Measurements from ENCODE around the gene LRRC15.

The LRRC15 gene

DNA sequence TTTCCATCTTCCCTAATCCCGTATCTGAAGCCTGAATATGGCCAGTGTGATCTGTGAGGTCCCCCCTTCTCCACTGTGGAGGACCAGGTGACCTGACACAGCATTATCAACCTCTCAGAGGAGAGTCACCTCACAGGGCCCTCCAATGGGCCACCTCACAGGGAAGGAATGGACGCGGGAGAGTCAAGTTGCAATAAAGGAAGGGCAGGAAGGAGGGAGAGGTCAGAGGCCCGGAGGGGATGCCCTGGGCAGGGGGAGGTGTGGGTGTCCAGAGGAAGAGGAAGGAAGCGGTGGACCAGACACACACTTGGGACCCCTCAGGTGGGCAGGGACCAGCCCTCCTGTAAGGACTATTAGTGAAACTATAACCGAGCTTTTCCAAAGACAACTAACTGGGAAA, 14.6 kb upstream of the LRRC15 start:
- DNase-seq = no peak

DNA sequence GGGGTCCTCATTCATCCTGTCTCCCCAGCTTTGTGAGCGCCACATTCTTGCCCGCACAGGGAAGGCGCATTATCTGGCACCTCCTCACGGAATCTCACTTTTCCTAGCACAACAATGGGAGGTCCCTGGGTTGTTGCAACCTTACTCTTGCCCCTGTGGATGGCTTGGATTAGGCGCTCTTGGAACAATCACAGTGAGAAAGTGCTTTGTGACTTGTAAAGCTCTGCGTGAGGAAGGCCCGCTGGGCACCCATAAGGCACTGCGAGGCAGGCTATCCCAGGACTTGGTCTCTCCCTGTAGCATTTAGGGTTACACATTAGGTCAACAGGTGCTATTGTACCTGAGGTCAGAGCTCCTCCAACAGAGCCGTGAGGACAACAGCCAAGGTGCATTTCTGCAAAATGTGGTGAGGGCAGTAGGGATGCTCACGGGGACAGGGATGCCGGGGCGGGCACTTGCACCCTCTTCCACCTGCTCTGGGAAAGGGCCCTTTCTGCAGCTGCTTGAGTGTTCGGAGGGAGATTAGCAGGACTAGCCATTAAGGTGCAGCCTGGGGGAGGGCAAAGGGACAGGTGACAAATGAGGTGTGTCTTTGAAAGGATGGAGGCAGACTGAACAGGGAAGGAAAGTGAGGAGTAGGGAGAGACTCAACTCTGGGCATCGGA, 13.9 kb upstream of the LRRC15 start:
- DNase-seq = no peak

DNA sequence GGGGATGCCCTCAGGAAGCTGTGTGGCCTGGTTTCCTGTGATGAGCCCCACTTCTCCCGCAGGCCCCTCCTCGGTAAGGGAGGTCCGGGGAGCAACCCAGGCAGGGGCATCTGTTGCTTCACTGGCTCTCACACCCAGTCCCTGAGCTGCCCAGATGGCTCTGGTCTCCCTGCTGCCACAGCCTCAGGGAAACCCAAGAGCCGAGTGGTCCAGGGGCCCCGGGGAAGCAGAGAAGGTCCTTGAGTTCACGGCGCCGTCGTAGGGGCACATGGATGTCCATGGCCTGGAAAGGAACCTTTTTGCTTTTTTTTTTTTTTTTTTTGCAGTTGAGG, 13.3 kb upstream of the LRRC15 start:
- no peak for DNase-seq

DNA sequence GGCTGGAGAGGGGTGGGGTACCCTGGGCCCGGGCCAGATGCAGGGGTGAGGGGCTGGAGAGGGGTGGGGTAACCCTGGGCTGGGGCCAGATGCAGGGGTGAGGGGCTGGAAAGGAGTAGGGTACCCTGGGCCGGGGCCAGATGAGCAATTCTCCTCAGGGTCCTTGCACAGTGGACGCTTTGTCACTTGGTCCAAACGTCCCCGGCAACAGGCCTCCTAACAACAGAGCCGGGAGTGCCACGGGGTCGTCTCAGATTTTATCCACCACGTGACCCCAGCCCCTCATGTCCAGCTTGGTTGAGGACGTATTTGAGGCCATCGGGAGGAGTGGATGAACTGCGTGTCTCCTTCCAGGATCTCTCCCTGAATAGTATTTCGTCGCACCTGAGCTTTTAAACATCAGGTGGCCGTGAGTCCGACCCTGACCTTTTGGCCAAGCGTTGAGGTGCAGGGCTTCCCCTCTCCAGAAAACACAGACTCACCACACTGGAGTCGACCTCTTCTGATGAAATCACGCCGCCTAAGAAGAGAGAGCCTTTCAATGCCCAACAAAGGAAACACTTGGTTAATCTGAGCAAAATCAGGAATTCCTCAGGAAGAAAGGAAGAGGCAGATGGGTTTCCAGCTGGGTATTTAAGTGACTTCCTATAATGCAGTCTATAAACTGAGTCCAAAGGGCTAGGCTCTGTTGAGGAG, 12.8 kb upstream of the LRRC15 start:
- no peak for DNase-seq

DNA sequence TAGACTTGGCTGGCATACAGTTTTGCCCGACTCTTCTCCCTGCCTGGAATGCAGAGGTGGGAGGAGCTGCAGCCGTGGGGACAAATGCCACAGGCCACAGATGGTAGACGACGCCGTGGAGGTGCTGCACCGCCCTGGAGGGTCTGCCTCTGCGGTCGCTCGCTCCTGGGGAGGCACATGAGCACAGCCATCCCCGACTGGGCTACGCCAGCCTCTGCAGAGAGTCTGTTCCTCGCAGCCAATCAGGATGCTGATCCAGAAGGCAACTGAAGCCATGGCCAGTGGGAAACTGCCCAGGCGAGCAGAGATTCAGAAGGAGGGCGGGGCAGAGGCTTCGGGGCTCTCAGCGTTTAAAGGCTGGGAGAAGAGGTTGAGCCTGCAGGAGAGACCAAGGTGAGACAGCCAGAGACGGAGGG, 11.9 kb upstream of the LRRC15 start:
- no peak for DNase-seq

DNA sequence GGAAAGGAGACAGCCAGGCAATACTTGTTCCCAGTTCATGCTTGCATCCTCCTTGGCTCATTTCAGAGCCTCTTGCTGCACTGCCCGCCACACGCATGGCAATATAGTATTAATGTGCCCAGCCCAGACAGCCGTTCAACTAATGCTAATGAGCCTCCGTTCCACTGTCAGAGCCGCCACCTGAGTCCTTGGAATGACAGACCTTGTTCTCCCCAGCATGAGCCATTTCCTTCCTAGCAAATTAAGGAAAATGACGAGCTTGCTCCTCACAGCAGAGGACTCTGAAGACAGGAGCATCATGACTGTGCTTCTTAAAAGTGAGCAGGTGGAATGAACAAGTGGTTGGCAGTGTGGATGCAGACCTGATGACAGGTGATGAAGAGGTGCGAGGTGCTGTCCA, 10.8 kb upstream of the LRRC15 start:
- no peak for DNase-seq

DNA sequence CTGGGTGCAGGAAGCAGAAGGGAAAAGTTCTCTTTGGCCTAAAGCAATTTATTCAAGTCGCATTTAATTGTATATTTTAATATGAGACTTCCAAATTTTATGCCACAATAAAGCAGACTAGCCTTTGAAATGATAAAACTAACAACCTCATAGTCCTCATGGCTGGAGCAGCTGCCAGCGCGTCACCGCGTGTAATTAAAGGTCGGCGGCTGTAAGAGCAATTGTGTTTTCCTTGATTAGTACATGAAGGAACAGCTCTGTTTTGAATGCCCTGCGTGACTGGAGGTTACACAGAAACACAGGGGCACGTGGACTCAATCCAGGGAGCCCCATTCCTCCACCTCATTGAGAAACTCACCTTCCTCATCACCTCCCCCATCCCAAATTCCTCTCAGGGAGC, 10.1 kb upstream of the LRRC15 start:
- no peak for DNase-seq

DNA sequence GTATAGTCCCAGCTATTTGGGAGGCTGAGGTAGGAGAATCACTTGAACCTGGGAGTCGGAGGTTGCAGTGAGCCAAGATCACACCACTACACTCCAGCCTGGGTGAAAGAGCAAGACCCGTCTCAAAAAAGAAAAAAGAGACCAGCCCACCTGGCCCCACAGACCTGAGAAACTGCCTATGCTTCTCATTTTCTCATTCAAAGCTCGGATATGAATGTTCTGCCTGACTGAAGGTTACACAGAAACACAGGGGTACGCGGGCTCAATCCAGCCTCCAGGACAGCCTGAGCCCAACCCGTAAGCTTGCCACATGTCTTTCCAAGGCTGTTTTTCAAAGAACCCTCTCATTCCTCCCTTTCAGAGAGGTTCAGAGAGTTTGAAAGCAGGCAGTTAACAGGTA, 9.7 kb upstream of the LRRC15 start:
- no peak for DNase-seq

DNA sequence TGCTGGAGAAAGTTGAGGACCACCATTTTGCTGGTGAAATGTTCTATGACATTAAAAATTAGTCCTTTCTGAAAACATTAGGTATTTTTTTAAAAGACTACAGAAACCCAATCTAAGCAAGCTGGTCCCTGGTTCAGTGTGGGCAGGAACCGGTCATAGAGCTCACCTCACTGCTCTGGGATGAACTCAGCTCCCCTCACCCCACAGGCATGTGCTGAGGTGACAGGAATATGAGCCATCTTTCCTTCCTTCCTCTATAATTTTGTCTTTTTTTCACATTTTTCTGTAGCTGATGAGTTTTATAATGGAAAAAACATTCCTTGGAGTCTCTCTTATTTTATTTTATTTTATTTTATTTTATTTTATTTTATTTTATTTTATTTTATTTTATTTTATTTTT, 8.2 kb upstream of the LRRC15 start:
- DNase-seq = no peak

DNA sequence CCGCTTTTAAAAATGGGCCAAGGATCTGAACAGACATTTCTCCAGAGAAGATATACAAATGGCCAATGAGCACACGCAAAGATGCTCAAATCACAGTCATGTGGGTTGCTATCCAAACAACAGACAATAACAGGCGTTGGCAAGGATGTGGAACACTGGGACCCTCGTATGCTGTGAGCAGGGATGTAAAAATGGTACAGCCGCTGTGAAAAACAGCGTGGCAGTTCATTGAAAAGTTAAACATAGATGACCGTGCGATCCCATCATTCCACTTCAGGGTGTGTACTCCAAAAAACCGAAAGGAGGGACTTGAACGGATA, 6.7 kb upstream of the LRRC15 start:
- no peak for DNase-seq

DNA sequence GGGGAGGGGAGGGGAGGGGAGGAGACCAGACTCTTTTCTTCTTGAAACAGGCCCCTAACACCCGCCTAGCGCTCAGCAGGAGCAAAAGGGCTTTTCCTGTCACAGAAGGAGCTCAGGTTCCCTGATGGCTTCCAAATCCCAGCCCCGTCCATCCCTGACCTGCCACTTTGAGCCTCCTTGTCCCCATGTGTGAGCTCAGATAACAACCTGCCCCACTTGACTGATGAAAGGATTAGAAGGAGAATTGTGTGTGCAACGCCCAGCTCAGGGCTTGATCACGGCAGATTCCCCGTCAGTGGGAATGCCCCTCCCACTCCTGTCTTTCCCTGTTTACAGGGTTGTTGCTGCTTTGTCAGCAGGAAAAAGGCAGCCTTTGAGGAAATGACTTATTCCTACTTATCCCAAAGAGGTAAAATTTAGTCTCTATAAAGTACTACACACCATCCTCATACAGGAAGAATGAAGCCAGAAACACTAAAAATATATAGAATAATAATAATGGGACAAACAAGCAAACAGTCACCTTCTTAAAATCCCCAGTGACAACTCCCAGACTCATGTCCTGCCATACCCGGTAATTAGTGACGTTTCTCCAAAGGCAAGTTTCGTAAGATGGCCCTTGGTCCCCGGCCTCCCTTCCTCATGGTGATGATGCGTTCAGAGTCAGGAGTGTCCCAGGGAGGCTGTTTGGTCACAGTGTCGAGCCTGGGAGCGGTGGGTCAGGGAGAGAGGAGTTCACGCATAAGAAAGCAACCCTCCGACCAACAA, 6.1 kb upstream of the LRRC15 start:
- no peak for DNase-seq

DNA sequence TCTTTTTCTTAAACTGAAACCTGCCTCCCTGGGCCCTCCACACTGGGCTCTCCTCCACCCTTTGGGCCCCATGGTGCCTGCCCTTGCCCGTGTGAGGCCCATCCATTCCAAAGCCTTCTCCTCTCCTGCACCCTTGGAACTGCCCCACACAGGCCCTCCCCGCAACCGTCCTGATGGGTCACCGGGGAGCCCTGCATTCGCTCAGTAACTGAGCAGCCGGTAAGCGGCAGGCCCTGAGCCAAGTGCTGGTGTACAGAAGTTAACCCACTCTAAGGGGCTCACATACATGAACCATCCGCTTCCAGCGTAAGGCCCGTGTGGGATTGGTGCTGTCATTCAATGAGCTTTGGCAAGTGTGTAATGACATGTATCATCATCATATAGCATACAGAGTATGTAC, 5.4 kb upstream of the LRRC15 start:
- DNase-seq = no peak

DNA sequence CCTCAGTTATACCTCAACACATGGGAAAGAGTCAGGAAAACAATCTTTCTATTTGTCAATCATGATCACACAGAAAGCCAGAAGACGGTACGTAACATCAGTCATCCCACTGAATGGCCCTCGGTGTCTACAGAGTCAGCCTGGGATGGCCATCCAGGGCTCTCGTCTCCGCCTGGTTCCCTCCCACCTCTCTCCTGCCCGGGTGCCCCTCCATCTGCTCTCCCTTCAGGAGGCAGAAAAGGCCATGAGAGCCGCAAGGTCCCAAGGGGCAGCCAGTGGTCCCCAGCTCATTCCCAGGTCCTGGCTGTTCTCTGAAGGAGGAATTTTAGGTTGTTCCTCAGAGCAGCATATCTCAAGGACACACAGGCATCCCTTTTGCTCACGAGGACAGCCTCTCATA, 4.4 kb upstream of the LRRC15 start:
- no peak for DNase-seq

DNA sequence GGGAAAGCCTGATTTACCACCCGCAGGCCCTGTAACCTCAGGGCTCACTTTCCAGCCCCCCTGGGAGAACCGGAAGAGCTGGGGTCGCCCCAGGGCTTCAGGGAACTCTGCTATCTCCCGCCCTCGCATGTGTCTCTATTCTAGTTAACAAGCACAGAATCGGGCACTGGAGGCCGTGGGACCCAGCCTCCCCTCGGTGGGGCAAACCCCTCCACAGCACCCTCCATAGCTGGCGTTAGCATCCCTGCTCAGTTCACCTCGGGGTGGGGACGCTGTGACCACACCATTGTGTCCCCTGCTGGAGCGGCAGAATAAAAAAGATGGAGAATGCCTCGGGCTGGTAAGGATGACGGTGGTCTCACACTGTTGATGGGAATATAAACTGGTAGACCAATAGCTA, 3.5 kb upstream of the LRRC15 start:
- no peak for DNase-seq

DNA sequence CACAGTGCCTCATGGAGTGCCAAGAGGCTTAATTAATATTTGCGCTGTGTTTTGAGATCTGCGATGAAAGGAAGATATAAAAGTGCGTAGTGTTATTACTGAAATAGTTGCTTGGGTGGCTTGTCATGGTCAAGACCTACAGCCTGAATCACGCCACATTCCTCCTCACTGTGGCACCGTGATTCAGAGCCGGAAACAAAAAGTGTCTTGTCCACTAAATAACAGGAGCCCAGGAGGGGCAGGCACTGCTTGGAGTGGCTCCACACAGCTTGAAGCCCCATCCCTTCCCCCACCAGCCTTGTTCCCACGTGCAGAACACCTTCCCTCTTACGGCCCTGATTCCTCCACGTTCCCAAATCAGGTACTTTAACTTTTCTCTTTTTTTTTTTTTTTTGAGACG, 1.2 kb upstream of the LRRC15 start:
- DNase-seq = no peak

DNA sequence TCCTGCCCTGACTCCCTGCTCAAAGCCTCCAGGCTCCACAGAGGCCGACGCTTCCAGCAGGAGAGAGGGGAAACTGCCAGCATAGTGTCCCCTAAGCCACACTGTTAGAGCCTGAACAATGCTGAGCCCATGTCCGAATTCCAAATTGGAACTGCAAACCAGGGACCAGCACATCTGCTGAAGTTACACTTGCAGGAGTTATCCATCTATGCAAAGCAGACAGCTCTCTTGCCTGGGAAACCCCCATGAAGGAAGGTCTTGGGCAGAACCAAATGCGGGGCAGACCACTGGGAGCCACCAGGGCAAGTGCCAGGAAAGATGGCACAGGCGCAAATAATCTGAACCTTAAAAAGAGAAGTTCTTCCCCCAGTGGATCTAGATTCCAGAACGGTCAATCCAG, 625 bp downstream of the LRRC15 start:
- no peak for DNase-seq

DNA sequence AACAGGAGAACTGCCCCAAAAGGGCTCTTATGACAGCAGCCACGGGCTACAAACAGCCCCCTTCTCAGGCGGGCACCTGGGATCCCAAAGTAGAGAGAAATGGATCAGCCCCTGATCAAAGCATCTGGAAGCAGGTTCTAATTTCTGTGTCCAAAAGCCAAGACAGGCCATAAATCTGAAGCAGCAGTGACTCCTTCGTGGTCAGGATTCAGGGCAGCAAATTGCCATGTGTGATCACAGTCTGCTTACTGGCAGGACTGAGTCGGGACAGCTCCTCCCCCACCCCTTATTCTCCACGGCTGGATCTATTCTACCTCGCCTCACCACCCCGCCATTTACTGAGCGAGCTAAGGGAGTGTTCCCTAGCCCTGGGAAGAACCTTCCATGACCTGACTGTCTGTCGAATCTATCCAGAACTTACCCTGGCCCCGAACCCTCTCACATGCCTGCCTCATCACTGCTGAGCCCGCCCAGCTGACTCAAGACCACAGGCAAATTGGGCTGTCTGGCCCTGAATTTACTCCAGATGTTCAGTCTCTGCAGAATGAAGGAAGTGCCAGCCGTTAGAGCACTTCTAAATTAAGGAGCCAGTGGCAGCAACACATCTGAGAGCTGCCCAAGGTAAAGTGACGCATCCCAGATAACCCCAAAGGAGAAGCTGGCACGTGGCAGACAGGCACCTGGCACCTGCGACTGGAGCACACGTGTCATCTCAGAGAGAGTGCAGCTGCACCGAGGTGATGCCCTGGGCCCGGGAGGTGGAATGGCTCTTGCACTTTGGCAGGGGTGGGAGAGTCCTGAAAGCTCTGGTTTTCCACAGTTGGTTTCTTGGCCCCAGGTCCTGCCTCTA, 1.3 kb downstream of the LRRC15 start:
- DNase-seq = no peak

DNA sequence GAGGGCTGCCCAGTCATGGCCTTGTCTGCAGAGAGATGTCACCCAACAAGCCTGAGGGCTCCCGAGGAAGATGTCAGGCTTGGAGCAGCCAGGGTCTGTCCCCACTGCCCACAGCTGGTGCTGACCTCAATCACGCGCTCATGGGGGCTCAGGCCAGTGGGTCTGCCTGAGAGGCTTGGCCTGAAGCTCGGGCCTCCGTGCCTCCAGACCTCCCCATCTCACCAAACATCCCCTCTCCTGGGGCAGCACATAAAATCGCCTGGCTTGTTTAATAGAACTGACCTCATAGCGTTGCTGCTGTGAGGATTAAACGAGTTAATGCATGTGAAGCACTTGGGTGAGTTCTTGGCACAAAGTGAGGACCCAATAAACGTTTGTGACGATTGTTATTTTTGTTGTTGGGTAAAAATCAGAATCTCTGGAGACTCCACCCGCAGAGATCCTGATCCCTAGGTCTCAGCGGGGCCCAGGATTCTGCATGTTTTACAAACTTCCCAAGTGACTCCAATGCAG, 3.5 kb downstream of the LRRC15 start:
- no peak for DNase-seq

DNA sequence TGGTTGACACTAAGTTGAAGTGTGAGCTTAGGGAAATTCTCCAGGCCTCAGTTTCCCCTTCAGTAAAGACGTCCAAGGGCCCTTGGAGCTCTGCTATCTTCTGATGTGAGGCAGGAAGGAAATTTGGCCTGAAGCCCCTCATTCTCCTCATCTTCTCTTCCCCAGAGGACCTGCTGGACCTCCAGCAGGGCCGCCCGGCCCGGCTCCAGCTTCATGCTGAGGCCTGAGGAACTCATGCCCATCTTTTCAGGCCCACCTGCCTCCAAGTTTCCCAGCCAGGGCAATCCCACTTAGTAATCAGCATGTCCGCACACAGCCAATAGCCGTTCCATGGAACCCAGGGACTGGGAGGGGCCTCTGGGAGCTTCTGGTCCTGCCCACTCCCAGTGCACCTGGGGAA, 4.0 kb downstream of the LRRC15 start:
- no peak for DNase-seq

DNA sequence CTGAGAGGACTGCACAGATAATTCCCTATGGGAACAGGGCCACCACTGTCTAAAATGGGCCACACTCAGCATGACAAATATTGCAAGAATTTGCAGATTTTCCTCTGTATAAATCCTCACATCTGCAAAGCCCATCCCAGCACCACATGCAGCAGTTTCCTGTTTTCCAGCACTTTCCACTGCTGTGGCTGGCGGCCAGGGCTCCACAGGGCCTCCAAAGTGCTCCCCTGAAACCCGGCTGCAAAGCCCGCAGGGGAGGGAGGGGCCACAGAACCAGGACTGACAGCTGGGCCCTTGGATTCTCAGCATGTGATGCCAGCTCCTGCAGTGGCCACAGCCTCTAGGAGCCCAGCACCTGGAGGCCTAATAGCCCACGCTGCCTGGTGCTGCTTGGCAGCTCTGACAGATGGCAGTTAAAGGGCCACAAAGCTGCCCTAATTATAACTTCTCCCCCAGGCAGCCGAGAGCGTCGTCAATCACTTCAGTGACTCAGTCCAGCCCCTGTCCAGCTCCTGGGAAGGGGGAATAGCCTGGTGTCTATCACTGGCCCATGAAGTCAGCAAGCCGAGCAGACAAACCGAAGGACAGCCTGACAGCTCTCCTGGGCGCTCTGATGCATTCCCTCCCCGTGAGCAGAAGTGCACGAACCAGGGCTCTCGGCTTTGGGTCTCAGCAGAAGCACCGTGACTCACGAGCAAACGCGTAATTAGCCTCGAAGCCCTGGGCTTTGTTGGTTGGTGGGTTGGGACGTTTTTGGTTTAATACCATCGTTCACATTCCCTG, 4.7 kb downstream of the LRRC15 start:
- DNase-seq = no peak

DNA sequence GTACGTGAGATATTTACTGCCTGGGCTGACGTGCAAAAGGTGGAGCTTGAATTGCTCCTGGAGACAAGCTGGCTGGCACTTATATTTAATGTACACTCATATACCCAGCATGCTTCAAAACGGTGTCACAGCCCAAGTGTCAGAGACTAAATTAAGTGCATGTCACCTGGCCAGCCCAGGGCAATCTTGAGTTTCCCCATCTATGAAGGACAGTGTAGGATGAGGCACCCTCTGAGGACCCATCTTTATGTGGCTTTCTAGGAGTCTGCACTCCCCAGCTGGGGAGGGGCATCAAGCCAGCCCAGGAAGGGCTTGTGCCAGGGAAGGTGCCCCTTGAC, 5.3 kb downstream of the LRRC15 start:
- no peak for DNase-seq

DNA sequence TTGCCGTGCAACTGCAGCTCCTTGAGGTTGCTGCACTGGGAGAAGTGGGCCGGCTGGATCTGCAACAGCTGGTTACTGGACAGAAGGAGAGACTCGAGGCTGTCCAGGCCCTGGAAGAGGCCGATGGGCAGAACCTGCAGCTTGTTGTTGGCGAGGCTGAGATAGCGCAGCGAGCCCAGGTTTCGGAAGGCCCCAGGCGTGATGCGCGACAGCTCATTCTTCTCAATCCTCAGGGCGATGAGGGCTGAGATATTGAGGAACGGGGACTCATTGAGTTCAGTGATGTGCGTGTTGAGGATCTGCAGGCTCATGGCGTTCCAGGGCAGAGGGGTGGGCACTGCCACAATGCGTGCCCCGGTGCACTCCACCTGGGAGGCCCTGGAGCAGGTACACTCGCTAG, 9.0 kb downstream of the LRRC15 start:
- DNase-seq = no peak

DNA sequence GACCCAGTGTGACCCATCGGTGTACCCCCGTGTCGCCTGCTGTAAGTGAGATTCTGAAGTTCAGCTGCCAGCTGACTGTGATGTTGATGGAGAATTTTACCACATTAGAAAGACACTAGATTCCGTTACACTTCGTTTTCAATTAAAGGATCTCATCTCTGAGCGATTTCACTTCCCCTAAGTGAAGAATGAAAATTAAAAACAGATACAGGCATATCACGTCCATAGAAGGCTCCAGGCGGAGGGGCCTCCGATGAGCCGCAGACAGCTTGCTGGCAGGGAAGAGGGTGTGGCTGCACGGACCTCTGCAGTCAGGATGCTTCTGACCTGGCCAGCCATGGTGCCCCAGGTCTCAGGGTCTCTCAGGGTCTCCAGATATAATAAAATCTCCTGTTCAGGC, 11.9 kb downstream of the LRRC15 start:
- DNase-seq = no peak
